GM06990 (cell line): Measurements from ENCODE around the gene TIE1.

Experiments used
- DNase-seq: peaks from one replicate; pipeline ENCODE4 v3.0.0-alpha.2; 2011; ENCODE audit not compliant: insufficient read length; ENCODE audit errors: extremely low read depth
- H3K27me3 ChIP-seq: replicated peaks from 2 replicates; pipeline ENCODE4 v1.6.0; 2011; ENCODE audit warnings: low read length; ENCODE audit not compliant: control insufficient read depth, insufficient read depth
- H3K36me3 ChIP-seq: 2 replicates; pipeline ENCODE4 v1.5.1; 2011; ENCODE audit warnings: low read length; ENCODE audit not compliant: control insufficient read depth, insufficient read depth
- H3K4me3 ChIP-seq: replicated peaks from 2 replicates; pipeline ENCODE4 v1.5.1; 2011; ENCODE audit warnings: low read depth, mild to moderate bottlenecking, control low read depth, low read length
- CTCF ChIP-seq: IDR thresholded peaks from 2 replicates; pipeline ENCODE4 v1.5.1; 2011; ENCODE audit warnings: low read length, control low read depth, mild to moderate bottlenecking, inconsistent platforms; ENCODE audit not compliant: insufficient read depth, poor library complexity, severe bottlenecking

The TIE1 gene

GRCh38 chr1:43271186-43272118, 29.3 kb upstream of the TIE1 start:
- no peak for DNase-seq
- Histone ChIP-seq H3K36me3 (no peaks in the 10 kb centered on the region), H3K27me3 (no peaks in the 10 kb centered on the region; the same call in 1 of the 2 replicates), H3K4me3 (no peak overlapping the region)
- TF ChIP-seq CTCF, result no peak

- no peak overlapping the region for H3K4me3 ChIP-seq
- H3K36me3 ChIP-seq, result no peaks in the 10 kb centered on the region
- no peak for DNase-seq
- H3K27me3 ChIP-seq, result no peaks in the 10 kb centered on the region; the same call in 1 of the 2 replicates
- no peak for TF ChIP-seq CTCF
Observed at GRCh38 chr1:43272161-43272560, 28.6 kb upstream of the TIE1 start.

GRCh38 chr1:43272576-43273571, 27.9 kb upstream of the TIE1 start:
- DNase-seq, result no peak
- Histone ChIP-seq H3K36me3 (no peaks in the 10 kb centered on the region), H3K4me3 (no peak overlapping the region), H3K27me3 (no peaks in the 10 kb centered on the region; the same call in 1 of the 2 replicates)
- TF ChIP-seq CTCF, result no peak

- no peaks in the 10 kb centered on the region; the same call in 1 of the 2 replicates for H3K27me3 ChIP-seq
- no peaks in the 10 kb centered on the region for H3K36me3 ChIP-seq
- no peak for TF ChIP-seq CTCF
- H3K4me3 ChIP-seq, result no peak overlapping the region
- DNase-seq, result no peak
Observed at GRCh38 chr1:43273708-43274107, 27.1 kb upstream of the TIE1 start.

GRCh38 chr1:43274125-43274803, 26.5 kb upstream of the TIE1 start:
- H3K27me3 ChIP-seq, result no peaks in the 10 kb centered on the region; the same call in 1 of the 2 replicates
- H3K4me3 ChIP-seq, result no peak overlapping the region
- no peaks in the 10 kb centered on the region for H3K36me3 ChIP-seq
- no peak for DNase-seq
- TF ChIP-seq CTCF, result no peak
